Small intestine (tissue), 7 donors: Measurements from ENCODE around the gene SHOX. TPM values are rescaled to one million over a fixed set of nuclear protein-coding genes. Genes with fewer than 3 reads are reported as not detected.

Experiments
- DNase-seq, 2 donors: peaks; one replicate each; pipeline versions ENCODE4 v3.0.0 to v3.0.0-alpha.2; 2013
- FAIRE-seq: peaks from 2 replicates; lab custom pipeline; 2012; peaks lifted over from hg19 to GRCh38; lab: Jason Lieb, UNC
- H3K27ac ChIP-seq, 3 donors: one replicate each; pipeline ENCODE4 v1.5.1; 2013; ENCODE audit warnings: low read length in 2 of 3, mild to moderate bottlenecking in 2 of 3, control low read depth in 1 of 3, inconsistent platforms in 1 of 3, low read depth in 1 of 3, moderate library complexity in 1 of 3
- H3K27me3 ChIP-seq, 3 donors: one replicate each; pipeline ENCODE4 v1.6.1; 2013; ENCODE audit warnings: low read length in 3 of 3, inconsistent platforms in 1 of 3; ENCODE audit not compliant: control insufficient read depth in 3 of 3, insufficient read depth in 3 of 3
- H3K36me3 ChIP-seq, 3 donors: one replicate each; pipeline ENCODE4 v1.6.1; 2013; ENCODE audit warnings: low read length in 3 of 3, inconsistent platforms in 1 of 3, low read depth in 1 of 3, mild to moderate bottlenecking in 1 of 3, moderate library complexity in 1 of 3; ENCODE audit not compliant: control insufficient read depth in 3 of 3, insufficient read depth in 2 of 3
- H3K4me1 ChIP-seq, 3 donors: one replicate each; pipeline ENCODE4 v1.6.1; 2013; ENCODE audit warnings: low read length in 2 of 3, inconsistent platforms in 1 of 3, low read depth in 1 of 3, mild to moderate bottlenecking in 1 of 3, moderate library complexity in 1 of 3; ENCODE audit not compliant: control insufficient read depth in 3 of 3, insufficient read depth in 2 of 3
- H3K4me3 ChIP-seq, 3 donors: one replicate each; pipeline ENCODE4 v1.5.1; 2013; ENCODE audit warnings: low read length in 3 of 3, control low read depth in 1 of 3, inconsistent platforms in 1 of 3, low read depth in 1 of 3, mild to moderate bottlenecking in 1 of 3, moderate library complexity in 1 of 3
- H3K9me3 ChIP-seq, 2 donors: one replicate each; pipeline ENCODE4 v1.6.1; 2013; ENCODE audit warnings: low read depth in 1 of 2, low read length in 1 of 2; ENCODE audit not compliant: control insufficient read depth in 2 of 2, insufficient read depth in 1 of 2
- WGBS, 3 donors: extraction: QIAGEN DNeasy Blood & Tissue Kit; methylation state at CpG; one replicate each; pipeline ENCODE4 v1.1.7; 2013; 5-methylcytosine and 5-hydroxymethylcytosine counted together
- polyA plus RNA-seq, 4 donors: library from polyadenylated mRNA; stranded (reverse) in 3 of 4; unstranded in 1 of 4; fragments of 200-250 nt in 3 of 4; fragments of 120-200 nt in 1 of 4; gene quantifications; one replicate each; pipeline versions ENCODE4 v1.2.1 to v1.2.3, GENCODE V29; 2013
- donor health status: healthy with polysubstance abuse.
- donor health status: control.
- donor health status: control.
- donor health status: Bipolar disorder and iron deficiency.
- donor health status: healthy.

The SHOX gene
- polyA plus RNA-seq, 4 donors: 0.04 TPM; not detected in 2

DNA sequence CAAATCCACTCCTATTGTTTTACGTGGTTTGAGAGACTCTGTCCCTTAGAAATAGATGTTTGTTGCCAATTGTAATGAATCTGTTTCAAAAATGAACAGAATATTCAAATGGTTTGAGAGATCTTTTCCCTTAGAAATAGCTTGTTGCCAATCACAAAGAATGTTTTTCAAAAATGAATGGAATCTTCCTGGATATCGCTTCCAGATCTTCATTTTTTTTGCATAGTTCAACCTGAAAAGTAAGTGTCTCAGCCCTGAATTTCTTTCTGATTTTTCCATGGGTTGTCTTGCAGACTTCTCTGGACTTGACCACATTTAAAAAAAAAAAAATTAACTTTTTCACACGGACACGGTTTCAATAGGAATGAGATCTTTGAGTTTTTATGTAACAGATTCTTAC, 22.7 kb downstream of the SHOX start:
- FAIRE-seq: no peak
- 64 to 75% (median 73%) methylated on average over 4 of the region's 4 CpGs for WGBS, 3 donors

DNA sequence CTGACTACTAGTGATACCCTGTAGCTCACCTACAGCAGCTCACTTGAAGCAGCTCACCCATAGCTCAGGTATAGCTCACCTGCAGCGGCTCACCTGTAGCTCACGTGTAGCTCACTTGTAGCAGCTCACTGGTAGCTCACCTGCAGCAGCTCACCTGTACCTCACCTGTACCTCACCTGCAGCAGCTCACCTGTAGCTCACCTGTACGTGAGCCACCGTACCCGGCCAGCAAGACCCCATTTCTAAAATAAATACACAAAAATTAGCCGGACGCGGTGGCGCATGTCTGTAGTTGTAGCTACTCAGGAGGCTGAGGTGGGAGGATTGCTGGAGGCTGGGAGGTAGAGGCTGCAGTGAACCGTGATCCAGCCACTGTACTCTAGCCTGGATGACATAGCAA, 30.6 kb downstream of the SHOX start:
- no peak overlapping the region for H3K4me3 ChIP-seq
- FAIRE-seq (no peak), DNase-seq (no peak)
- no peaks in the 10 kb centered on the region for H3K36me3 ChIP-seq
- no peaks in the 10 kb centered on the region for H3K4me1 ChIP-seq
- H3K27ac ChIP-seq: no peak overlapping the region
- 92 to 97% (median 92%) methylated on average over 10 of the region's 10 CpGs for WGBS, 3 donors
- H3K27me3 ChIP-seq: no peaks in the 10 kb centered on the region
- no peaks in the 10 kb centered on the region for H3K9me3 ChIP-seq

More for the DNA sequence above, 22.7 kb downstream of the SHOX start:
- Histone ChIP-seq H3K4me3 (no peak overlapping the region), H3K27me3 (peaks cover 0 to 2% (median 0%) of the 10 kb centered on the region in 3 donors), H3K36me3 (no peaks in the 10 kb centered on the region), H3K27ac (no peak overlapping the region), H3K4me1 (no peaks in the 10 kb centered on the region), H3K9me3 (peaks cover 0 to 3% of the 10 kb centered on the region in 2 donors)
- no peak for DNase-seq

DNA sequence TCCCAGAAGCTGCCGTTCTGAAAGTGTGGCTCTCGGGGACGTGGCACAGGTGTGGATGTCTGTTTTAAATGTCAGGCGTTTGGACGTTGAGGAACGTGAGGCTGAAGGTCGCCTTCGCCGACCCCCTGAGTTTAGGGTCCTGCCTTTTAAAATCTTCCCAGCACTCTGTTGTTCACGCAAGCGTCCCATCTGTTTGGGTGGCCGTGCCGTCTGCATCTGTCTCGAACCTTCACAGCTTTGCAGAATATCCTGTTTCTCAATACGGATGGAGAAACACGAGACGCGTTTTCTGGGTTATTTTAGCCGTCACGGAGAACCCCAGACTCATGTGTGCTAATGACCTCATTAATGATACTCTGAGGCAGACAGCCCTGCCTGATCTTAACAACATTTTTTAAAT, 31.5 kb downstream of the SHOX start:
- Histone ChIP-seq H3K4me1 (no peaks in the 10 kb centered on the region), H3K27ac (no peak overlapping the region), H3K4me3 (no peak overlapping the region), H3K36me3 (no peaks in the 10 kb centered on the region), H3K9me3 (peaks cover 2 to 4% of the 10 kb centered on the region in 2 donors), H3K27me3 (no peaks in the 10 kb centered on the region)
- FAIRE-seq (no peak), DNase-seq (no peak)
- 84 to 91% (median 90%) methylated on average over 20 of the region's 20 CpGs for WGBS, 3 donors

DNA sequence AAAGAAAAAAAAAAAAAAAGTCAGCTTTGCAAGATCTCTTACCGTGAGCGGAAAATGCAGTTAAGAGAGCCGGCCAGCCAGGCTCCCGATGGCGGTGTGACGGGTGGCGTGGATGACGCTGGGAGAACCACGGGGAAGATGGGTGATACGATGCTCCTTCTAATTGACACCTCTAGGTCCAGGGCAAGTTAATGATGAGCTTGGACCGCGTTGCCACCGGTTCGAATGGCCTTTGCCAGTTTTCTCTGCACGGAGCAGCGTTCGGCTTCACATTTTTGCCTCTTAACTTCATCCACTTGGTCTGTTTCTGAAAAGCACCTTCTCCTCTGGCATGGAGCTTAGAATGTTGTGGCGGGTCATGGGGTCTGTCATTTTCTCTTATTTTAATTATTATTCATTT, 33.2 kb downstream of the SHOX start:
- DNase-seq: no peak

DNA sequence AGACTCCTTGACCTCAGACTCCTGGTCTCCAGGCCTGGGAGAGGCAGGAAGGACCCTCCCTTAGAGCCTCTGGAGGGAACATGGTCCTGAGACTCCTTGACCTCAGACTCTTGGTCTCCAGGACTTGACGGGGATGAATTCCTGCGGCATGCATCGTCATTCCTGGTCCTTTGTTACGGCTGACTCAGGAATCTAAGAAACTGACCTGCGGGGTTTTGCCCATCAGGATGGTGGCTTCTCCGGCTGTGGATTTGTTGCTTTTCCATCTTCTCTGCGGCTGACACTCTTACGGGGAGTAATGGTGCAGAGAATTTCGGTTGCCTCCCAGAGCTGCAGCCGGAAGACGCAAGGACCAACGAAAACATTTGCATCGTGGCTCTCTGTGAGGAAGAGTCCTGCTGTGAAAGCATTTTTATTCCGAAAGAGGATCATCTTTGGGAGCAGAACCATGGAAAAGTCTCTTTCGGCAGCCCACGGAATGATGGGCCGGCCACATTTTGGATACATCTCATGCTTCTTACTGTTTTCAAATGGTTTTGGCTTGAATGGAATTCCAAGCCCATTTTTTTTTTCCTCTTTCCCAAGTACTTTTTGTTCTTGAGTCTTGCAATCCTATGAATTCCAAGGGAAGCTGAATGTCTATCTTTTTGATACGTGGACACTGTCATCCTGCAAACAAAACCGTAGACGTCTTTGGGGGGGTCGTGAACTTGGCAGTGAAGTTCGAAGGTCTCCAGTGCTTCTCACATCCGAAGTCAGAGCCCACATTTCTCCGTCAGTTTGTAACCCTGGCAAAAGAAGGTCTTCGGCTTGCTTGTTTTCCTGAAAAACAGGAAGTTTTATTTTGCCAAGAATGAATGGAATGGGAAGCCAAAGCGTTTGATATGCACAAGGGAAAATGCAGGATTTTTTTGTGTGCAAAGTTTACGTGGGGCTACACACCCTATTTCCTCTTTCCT, 36.5 kb downstream of the SHOX start:
- H3K4me3 ChIP-seq: no peak overlapping the region
- H3K27me3 ChIP-seq: no peaks in the 10 kb centered on the region
- DNase-seq (no peak), FAIRE-seq (no peak)
- peaks cover 2 to 6% of the 10 kb centered on the region in 2 donors for H3K9me3 ChIP-seq
- no peaks in the 10 kb centered on the region for H3K36me3 ChIP-seq
- no peak overlapping the region for H3K27ac ChIP-seq
- 53 to 69% (median 69%) methylated on average over 27 of the region's 27 CpGs for WGBS, 3 donors
- H3K4me1 ChIP-seq: no peaks in the 10 kb centered on the region

More for the DNA sequence above, 33.2 kb downstream of the SHOX start:
- Histone ChIP-seq H3K9me3 (peaks cover 2 to 6% of the 10 kb centered on the region in 2 donors), H3K27ac (no peak overlapping the region), H3K4me1 (no peaks in the 10 kb centered on the region), H3K4me3 (no peak overlapping the region), H3K36me3 (no peaks in the 10 kb centered on the region), H3K27me3 (no peaks in the 10 kb centered on the region)
- FAIRE-seq: no peak
- 93 to 97% (median 96%) methylated on average over 18 of the region's 18 CpGs for WGBS, 3 donors

DNA sequence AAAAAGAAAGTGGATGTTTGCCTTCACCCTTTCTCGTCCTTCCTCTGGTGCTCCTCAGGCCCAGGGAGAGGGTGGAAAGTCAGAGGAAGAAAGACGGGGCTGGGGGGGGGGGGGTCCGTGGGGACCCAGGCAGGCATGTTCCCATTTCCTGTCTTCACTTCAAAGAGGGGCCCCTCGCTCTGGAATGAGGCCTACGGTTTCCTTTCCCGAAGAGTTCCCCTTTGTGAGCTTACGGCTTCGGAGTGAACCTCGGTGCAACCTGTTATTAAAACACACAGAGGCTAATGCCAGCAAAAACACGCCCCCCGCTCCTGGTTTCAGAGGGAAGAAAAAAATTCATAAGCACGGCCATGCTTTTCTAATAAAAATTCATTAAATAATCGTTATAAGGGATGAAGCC, 40.1 kb downstream of the SHOX start:
- Histone ChIP-seq H3K4me3 (no peak overlapping the region), H3K27me3 (no peaks in the 10 kb centered on the region), H3K36me3 (no peaks in the 10 kb centered on the region), H3K9me3 (peaks cover 2 to 6% of the 10 kb centered on the region in 2 donors), H3K4me1 (no peaks in the 10 kb centered on the region), H3K27ac (no peak overlapping the region)
- no peak for FAIRE-seq
- DNase-seq: no peak
- 20 to 53% (median 38%) methylated on average over 13 of the region's 13 CpGs for WGBS, 3 donors

DNA sequence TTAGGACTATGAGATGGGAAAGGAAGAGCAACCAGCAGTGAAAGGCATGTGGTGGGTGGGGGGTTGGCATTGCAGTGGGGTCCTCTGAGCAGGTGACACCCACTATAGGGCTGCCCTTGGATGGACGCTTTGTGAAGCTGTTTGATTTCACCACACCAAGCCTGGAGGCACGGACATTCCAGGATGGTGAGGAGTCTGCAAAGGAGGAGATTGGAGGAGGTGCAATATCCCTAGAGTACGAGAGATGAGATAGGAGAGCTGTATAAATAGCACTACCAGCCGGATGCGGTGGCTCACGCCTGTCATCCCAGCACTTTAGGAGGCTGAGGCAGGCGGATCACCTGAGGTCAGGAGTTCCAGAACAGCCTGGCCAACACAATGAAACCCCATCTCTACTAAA, 42.3 kb downstream of the SHOX start:
- no peaks in the 10 kb centered on the region for H3K27me3 ChIP-seq
- H3K4me3 ChIP-seq: no peak overlapping the region
- H3K27ac ChIP-seq: no peak overlapping the region
- WGBS, 3 donors: 84 to 87% (median 86%) methylated on average over 7 of the region's 7 CpGs
- FAIRE-seq (no peak), DNase-seq (no peak)
- H3K4me1 ChIP-seq: no peaks in the 10 kb centered on the region
- H3K9me3 ChIP-seq: peaks cover 0 to 6% of the 10 kb centered on the region in 2 donors
- no peaks in the 10 kb centered on the region for H3K36me3 ChIP-seq

DNA sequence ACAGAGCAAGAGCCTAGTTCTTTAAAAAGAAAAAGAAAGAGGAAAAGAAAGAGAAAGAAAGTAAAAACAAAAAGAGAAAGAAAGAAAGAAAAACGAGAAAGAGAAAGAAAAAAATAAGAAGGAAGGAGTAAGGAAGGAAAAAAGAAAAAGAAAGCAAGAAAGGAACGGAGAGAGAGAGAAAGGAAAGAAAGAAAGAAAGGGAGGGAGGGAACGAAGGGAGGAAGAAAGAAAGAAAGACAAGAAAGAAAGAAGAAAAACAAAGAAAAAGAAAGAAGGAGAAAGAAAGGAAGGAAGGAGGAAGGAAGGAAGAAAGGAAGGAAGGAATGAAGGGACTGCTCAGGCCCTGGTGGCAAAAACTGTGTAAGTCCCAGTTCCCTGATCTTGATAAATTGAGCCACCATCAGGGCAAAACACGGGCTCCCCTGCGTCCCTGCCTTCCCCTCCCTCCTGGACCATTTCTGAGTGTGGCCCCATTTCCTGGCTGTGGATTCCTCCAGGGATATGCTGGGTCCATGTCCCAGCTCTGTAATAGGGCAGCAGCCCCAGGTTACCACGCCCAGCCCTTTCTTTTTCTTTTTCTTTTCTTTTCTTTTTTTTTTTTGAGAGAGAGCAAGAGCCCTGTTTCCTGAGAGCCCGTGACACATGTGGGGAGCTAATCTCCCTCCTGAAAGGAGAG, 44.8 kb downstream of the SHOX start:
- peaks cover 0 to 14% of the 10 kb centered on the region in 2 donors for H3K9me3 ChIP-seq
- H3K4me1 ChIP-seq: no peaks in the 10 kb centered on the region
- 24 to 39% (median 34%) methylated on average over 6 to 7 of the region's 7 CpGs for WGBS, 3 donors
- no peak overlapping the region for H3K4me3 ChIP-seq
- no peaks in the 10 kb centered on the region for H3K36me3 ChIP-seq
- DNase-seq (no peak), FAIRE-seq (no peak)
- no peaks in the 10 kb centered on the region for H3K27me3 ChIP-seq
- H3K27ac ChIP-seq: no peak overlapping the region
